CD4-positive, alpha-beta T cell (primary cell): ENCODE results near the gene FIBIN. TPM values are rescaled to one million over a fixed set of nuclear protein-coding genes. Genes with fewer than 3 reads are reported as not detected.

Experiments
- ATAC-seq: fragments of 200-7000 bp; cut with Tn5 transposase; one replicate; pipeline ENCODE4 v1.10.0; 2022; ENCODE audit warnings: mild to moderate bottlenecking; ENCODE audit not compliant: poor library complexity
- CTCF ChIA-PET: fragments of 350-600 bp; sonication (Branson Sonifier 250); formaldehyde crosslinking; loops from one replicate; lab custom pipeline; 2021; ENCODE audit warnings: antibody characterized with exemption, inconsistent platforms; lab: Charles Lee
- POLR2A ChIA-PET: fragments of 350-600 bp; sonication (Branson Sonifier 250); formaldehyde crosslinking; loops from one replicate; lab custom pipeline; 2021; ENCODE audit warnings: antibody characterized with exemption, inconsistent platforms; lab: Charles Lee
- DNase-seq, 14 experiments: peaks; one replicate each; pipeline ENCODE4 v3.0.0-alpha.2; 2013 to 2020; ENCODE audit warnings: mixed read lengths in 2 of 14
- H3K27ac ChIP-seq, 2 donors: one replicate each; pipeline versions ENCODE4 v1.5.1 to v1.7.0; 2013; ENCODE audit warnings: low read length in 2 of 2, low read depth in 1 of 2, mild to moderate bottlenecking in 1 of 2
- H3K27me3 ChIP-seq, 2 experiments: 1 replicate in 1 of 2; 2 replicates in 1 of 2; pipeline versions ENCODE4 v1.6.1 to v1.7.0; 2013; ENCODE audit warnings: low read length in 2 of 2, control low read depth in 1 of 2, mild to moderate bottlenecking in 1 of 2, moderate library complexity in 1 of 2; ENCODE audit not compliant: insufficient read depth in 2 of 2, control insufficient read depth in 1 of 2
- H3K36me3 ChIP-seq: one replicate; pipeline ENCODE4 v1.6.1; 2013; ENCODE audit warnings: low read length, control low read depth; ENCODE audit not compliant: insufficient read depth
- H3K4me1 ChIP-seq: one replicate; pipeline ENCODE4 v1.6.1; 2013; ENCODE audit warnings: low read length, control low read depth; ENCODE audit not compliant: insufficient read depth
- H3K4me3 ChIP-seq: one replicate; pipeline ENCODE4 v1.5.1; 2013; ENCODE audit warnings: mild to moderate bottlenecking, low read length, moderate library complexity
- H3K9me3 ChIP-seq, 2 experiments: 1 replicate in 1 of 2; 2 replicates in 1 of 2; pipeline versions ENCODE4 v1.6.1 to v1.7.0; 2013; ENCODE audit warnings: low read length in 2 of 2, mild to moderate bottlenecking in 2 of 2, control low read depth in 1 of 2, moderate library complexity in 1 of 2; ENCODE audit not compliant: control insufficient read depth in 1 of 2, insufficient read depth in 1 of 2
- H3K27ac Mint-ChIP-seq: one replicate; pipeline ENCODE4 v1.8.0; 2020; ENCODE audit warnings: mixed read lengths
- H3K27me3 Mint-ChIP-seq: one replicate; pipeline ENCODE4 v1.8.0; 2021; ENCODE audit warnings: mixed read lengths
- H3K36me3 Mint-ChIP-seq: one replicate; pipeline ENCODE4 v1.8.0; 2021; ENCODE audit warnings: low read depth, mixed read lengths
- H3K4me1 Mint-ChIP-seq: one replicate; pipeline ENCODE4 v1.8.0; 2021; ENCODE audit warnings: low read depth, mixed read lengths
- H3K4me3 Mint-ChIP-seq: one replicate; pipeline ENCODE4 v1.8.0; 2020; ENCODE audit warnings: mild to moderate bottlenecking, mixed read lengths
- H3K9me3 Mint-ChIP-seq: one replicate; pipeline ENCODE4 v1.8.0; 2020; ENCODE audit warnings: mixed read lengths
- intact Hi-C, 2 experiments: fragments of 100-400 bp; cut with DNase I in 1 of 2; cut with micrococcal nuclease in 1 of 2; formaldehyde crosslinking; loops; one replicate each; pipeline versions ENCODE4 v1.15.1 to v1.9.0; 2023 to 2025; cut with DNase I, micrococcal nuclease
- total RNA-seq, 174 experiments: library from RNA in 2 of 174; stranded (reverse) in 2 of 174; gene quantifications; one replicate each; pipeline ENCODE4 v1.2.3 and lab custom pipeline; 2021 to 2026
- TF ChIP-seq, protein P1 (sequence below): fragments of 200-600 bp; IDR thresholded peaks from one replicate; pipeline ENCODE4 v1.8.0; 2022; ENCODE audit warnings: antibody characterized with exemption, mild to moderate bottlenecking

FIBIN gene
- total RNA-seq, 2 experiments from 2014 or later: not detected

DNA sequence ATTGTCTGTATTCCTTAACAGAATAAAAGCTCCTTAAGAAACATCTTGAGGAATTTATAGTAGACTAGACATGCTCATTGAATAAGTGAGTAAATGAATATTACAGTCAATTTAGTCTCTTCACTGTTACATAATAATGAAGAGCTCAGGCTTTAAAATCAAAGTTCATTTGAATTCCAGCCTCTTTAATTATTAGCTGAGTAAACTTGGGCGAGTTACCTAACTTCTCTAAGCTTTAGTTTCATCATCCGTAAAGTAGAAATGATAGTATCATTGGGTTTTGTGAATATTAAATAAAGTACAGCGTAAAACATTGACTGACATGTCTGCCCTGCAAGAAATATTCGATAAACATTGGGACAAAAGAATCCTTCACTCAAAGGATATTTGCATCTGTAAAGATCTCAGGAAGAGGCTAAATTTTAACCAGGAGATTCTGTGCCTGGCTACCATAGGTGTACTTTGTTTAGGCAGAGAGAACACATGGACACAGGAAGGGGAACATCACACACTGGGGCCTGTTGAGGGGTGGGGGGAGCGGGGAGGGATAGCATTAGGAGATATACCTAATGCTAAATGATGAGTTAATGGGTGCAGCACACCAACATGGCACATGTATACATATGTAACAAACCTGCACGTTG is 31.5 kb downstream of the FIBIN start:
- Mint-ChIP-seq H3K27ac (no peak overlapping the region), H3K36me3 (no peaks in the 10 kb centered on the region), H3K9me3 (peaks cover 8% of the 10 kb centered on the region), H3K27me3 (no peaks in the 10 kb centered on the region), H3K4me1 (no peaks in the 10 kb centered on the region), H3K4me3 (no peak overlapping the region)
- no peak for DNase-seq
- intact Hi-C loops: no loop called here
- TF ChIP-seq, protein P1, sequence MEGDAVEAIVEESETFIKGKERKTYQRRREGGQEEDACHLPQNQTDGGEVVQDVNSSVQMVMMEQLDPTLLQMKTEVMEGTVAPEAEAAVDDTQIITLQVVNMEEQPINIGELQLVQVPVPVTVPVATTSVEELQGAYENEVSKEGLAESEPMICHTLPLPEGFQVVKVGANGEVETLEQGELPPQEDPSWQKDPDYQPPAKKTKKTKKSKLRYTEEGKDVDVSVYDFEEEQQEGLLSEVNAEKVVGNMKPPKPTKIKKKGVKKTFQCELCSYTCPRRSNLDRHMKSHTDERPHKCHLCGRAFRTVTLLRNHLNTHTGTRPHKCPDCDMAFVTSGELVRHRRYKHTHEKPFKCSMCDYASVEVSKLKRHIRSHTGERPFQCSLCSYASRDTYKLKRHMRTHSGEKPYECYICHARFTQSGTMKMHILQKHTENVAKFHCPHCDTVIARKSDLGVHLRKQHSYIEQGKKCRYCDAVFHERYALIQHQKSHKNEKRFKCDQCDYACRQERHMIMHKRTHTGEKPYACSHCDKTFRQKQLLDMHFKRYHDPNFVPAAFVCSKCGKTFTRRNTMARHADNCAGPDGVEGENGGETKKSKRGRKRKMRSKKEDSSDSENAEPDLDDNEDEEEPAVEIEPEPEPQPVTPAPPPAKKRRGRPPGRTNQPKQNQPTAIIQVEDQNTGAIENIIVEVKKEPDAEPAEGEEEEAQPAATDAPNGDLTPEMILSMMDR: no peak
- Histone ChIP-seq H3K36me3 (no peaks in the 10 kb centered on the region), H3K27me3 (no peaks in the 10 kb centered on the region), H3K27ac (no peak overlapping the region), H3K9me3 (no peaks in the 10 kb centered on the region), H3K4me1 (no peaks in the 10 kb centered on the region), H3K4me3 (no peak overlapping the region)
- ChIA-PET POLR2A (no interaction called here), CTCF (no interaction called here)
- no peak for ATAC-seq

DNA sequence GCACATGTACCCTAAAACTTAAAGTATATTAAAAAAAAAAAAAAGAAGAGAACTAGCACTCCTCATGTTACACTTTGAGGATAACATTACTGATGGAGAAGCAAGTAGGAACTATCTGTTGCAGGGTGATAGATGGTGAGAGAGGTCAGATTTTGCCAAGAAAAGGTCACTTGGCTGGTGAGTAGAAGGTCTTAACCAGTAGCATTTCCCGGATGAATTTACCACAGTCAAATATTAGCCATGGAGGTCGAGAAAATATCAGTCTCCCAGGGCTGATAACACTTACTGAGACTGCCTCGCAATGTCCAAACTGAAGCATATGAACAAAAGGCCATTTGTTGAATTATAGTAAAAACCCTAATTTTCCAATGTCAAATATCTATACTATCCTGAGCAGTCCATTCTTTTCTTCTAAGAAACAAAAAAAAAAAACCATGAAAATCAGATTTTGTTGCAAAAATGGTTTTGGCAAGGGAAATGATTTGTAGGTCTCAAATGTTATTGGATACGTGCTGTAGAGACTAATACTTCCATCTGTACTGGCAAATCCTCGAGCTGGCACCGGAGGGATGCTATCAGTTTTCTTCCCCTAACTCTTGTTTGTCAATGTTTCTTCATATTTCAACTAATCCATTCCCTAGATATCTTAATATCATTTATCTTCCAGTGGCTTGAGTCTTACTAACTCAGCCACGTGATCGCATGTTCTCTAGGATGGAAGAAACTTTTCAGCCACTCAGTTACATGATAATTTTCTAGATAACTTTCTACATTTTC is 32.2 kb downstream of the FIBIN start:
- POLR2A ChIA-PET: no interaction called here

DNA sequence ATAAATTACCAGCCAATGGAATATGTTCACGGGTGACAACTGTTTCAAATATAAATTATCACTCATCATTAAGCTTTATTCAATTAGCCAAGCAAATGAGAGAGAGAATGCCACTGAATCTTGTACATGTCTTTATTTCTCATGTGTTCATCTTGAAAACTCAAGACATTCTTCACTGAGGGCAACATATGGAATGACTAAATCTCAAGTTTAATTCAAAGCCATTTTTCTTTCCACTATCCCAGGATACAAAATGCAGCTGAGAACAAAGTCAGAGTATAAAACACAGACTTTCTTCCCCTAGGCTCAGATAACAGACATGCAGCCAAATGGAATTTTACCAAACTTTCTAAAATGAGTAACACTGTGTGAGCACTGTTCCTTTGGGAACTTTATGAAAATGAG is 34.7 kb downstream of the FIBIN start:
- no peaks in the 10 kb centered on the region for H3K36me3 Mint-ChIP-seq
- H3K4me3 ChIP-seq: no peak overlapping the region
- TF ChIP-seq, protein P1: no peak
- H3K4me3 Mint-ChIP-seq: no peak overlapping the region
- H3K27ac ChIP-seq: no peak overlapping the region
- H3K4me1 Mint-ChIP-seq: no peaks in the 10 kb centered on the region
- intact Hi-C loops: no loop called here
- ChIA-PET CTCF (no interaction called here), POLR2A (no interaction called here)
- DNase-seq (no peak), ATAC-seq (no peak)
- peaks cover 0 to 13% of the 10 kb centered on the region in 2 experiments for H3K9me3 ChIP-seq
- H3K36me3 ChIP-seq: no peaks in the 10 kb centered on the region
- H3K27me3 ChIP-seq: no peaks in the 10 kb centered on the region
- no peaks in the 10 kb centered on the region for H3K27me3 Mint-ChIP-seq
- peaks cover 8% of the 10 kb centered on the region for H3K9me3 Mint-ChIP-seq
- no peak overlapping the region for H3K27ac Mint-ChIP-seq
- H3K4me1 ChIP-seq: no peaks in the 10 kb centered on the region

More for the DNA sequence above, 32.2 kb downstream of the FIBIN start:
- intact Hi-C loops: no loop called here
- Mint-ChIP-seq H3K27ac (no peak overlapping the region), H3K36me3 (no peaks in the 10 kb centered on the region), H3K9me3 (peaks cover 8% of the 10 kb centered on the region), H3K4me3 (no peak overlapping the region), H3K27me3 (no peaks in the 10 kb centered on the region), H3K4me1 (no peaks in the 10 kb centered on the region)
- Histone ChIP-seq H3K4me3 (no peak overlapping the region), H3K27ac (no peak overlapping the region), H3K27me3 (no peaks in the 10 kb centered on the region), H3K4me1 (no peaks in the 10 kb centered on the region), H3K9me3 (no peaks in the 10 kb centered on the region), H3K36me3 (no peaks in the 10 kb centered on the region)
- DNase-seq (no peak), ATAC-seq (no peak)
- CTCF ChIA-PET: no interaction called here
- TF ChIP-seq, protein P1: no peak
